ENCODE data around the gene ERC1.

GRCh38 chr12:1362143-1362662, 371.2 kb downstream of the ERC1 start:
- TF ChIP-seq GTF2F1 (IDR thresholded peaks at IDR 0.05; ENCODE audit: low read depth, low read length) (no peak), CTCF (IDR thresholded peaks at IDR 0.05 in 2 of 3, conservative IDR thresholded peaks at IDR 0.05 in 1 of 3; ENCODE audit: insufficient read depth in 2 of 3, low read depth in 1 of 3, low read length in 3 of 3) (no peak), POLR2A (conservative IDR thresholded peaks at IDR 0.05) (no peak)

Data from K562 (cell line).